A549 (cell line): ENCODE results near the gene LMX1B. TPM values are rescaled to one million over a fixed set of nuclear protein-coding genes. Genes with fewer than 3 reads are reported as not detected.

Experiments used
- ATAC-seq, 2 experiments: fragments of 200-7000 bp in 1 of 2; fragments of >200 bp in 1 of 2; cut with Nextera tagmentation in 1 of 2; cut with Tn5 transposase in 1 of 2; 3 replicates each; pipeline versions ENCODE4 v1.8.0 to v1.9.1; 2018 to 2020; ENCODE audit warnings: mild to moderate bottlenecking in 1 of 2, moderate library complexity in 1 of 2
- CTCF ChIA-PET: fragments of 300-600 bp; sonication (Branson Sonifier 250); formaldehyde crosslinking; extraction: SDS; loops from one replicate; lab custom pipeline; 2021; ENCODE audit warnings: antibody characterized with exemption, inconsistent platforms; lab: Yijun Ruan, JAX
- POLR2A ChIA-PET: fragments of 350-600 bp; formaldehyde crosslinking; extraction: SDS; loops from one replicate; lab custom pipeline; 2021; ENCODE audit warnings: antibody characterized with exemption, inconsistent platforms; lab: Yijun Ruan, JAX
- DNase-seq, 2 experiments: peaks; one replicate each; pipeline versions ENCODE4 v3.0.0 to v3.0.0-alpha.2; 2011 to 2016; ENCODE audit warnings: low read depth in 1 of 2, low spot score in 1 of 2
- FAIRE-seq: peaks from 2 replicates; lab custom pipeline; 2011; peaks lifted over from hg19 to GRCh38; lab: Jason Lieb, UNC
- H3K27ac ChIP-seq, 2 experiments: fragments of >200 bp; sonication (Bioruptor Twin); formaldehyde crosslinking; 3 replicates each; pipeline ENCODE4 v1.5.1; 2016 to 2017
- H3K4me1 ChIP-seq: fragments of >200 bp; sonication (Bioruptor Twin); formaldehyde crosslinking; 3 replicates; pipeline ENCODE4 v1.6.1; 2016
- H3K4me2 ChIP-seq: fragments of >200 bp; sonication (Bioruptor Twin); formaldehyde crosslinking; 3 replicates; pipeline ENCODE4 v1.6.1; 2016
- H3K4me3 ChIP-seq: fragments of >200 bp; sonication (Bioruptor Twin); formaldehyde crosslinking; 3 replicates; pipeline ENCODE4 v1.5.1; 2016
- H3K9me3 ChIP-seq: fragments of >200 bp; sonication (Bioruptor Twin); formaldehyde crosslinking; 3 replicates; pipeline ENCODE4 v1.6.1; 2016
- EP300 ChIP-seq, 2 experiments: fragments of >200 bp; sonication (Bioruptor Twin); formaldehyde crosslinking; IDR thresholded peaks; 2 replicates in 1 of 2; 3 replicates in 1 of 2; pipeline ENCODE4 v1.6.1; 2016 to 2017
- ESRRA ChIP-seq: fragments of 150-350 bp; IDR thresholded peaks from 2 replicates; pipeline ENCODE4 v1.6.1; 2014; ENCODE audit warnings: mild to moderate bottlenecking, low read length, borderline replicate concordance
- HDAC2 ChIP-seq: fragments of 200-600 bp; sonication (generic); IDR thresholded peaks from 2 replicates; pipeline ENCODE4 v1.6.1; 2016
- HMGXB4 ChIP-seq: fragments of 250-450 bp; sonication (Bioruptor Pico); IDR thresholded peaks from 2 replicates; pipeline ENCODE4 v1.5.0; 2021; ENCODE audit warnings: mild to moderate bottlenecking, moderate library complexity, borderline replicate concordance
- HOXB13 ChIP-seq: fragments of 250-450 bp; sonication (Bioruptor Pico); IDR thresholded peaks from 2 replicates; pipeline ENCODE4 v1.5.0; 2020; ENCODE audit warnings: low read depth, mild to moderate bottlenecking, moderate library complexity
- MAZ ChIP-seq: fragments of 150-350 bp; IDR thresholded peaks from 2 replicates; pipeline ENCODE4 v1.6.1; 2014; ENCODE audit warnings: antibody characterized with exemption, low read depth, low read length, borderline replicate concordance
- MYC ChIP-seq: IDR thresholded peaks from 2 replicates; pipeline ENCODE4 v1.6.1; 2012; ENCODE audit warnings: mild to moderate bottlenecking, inconsistent platforms, low read length, improper control_type of control experiment, borderline replicate concordance
- NPAS2 ChIP-seq: fragments of 250-450 bp; sonication (Bioruptor Pico); IDR thresholded peaks from 2 replicates; pipeline ENCODE4 v1.8.0; 2022; ENCODE audit warnings: mild to moderate bottlenecking, moderate library complexity, borderline replicate concordance
- PBX3 ChIP-seq: IDR thresholded peaks from 2 replicates; pipeline ENCODE4 v1.6.1; 2012
- PHF8 ChIP-seq: fragments of 200-600 bp; sonication (generic); IDR thresholded peaks from 2 replicates; pipeline ENCODE4 v1.6.1; 2016; ENCODE audit warnings: low read depth, mild to moderate bottlenecking, antibody characterized with exemption, moderate library complexity, borderline replicate concordance
- POLR2A ChIP-seq: IDR thresholded peaks from 2 replicates; pipeline ENCODE4 v1.6.1; 2012; ENCODE audit warnings: mild to moderate bottlenecking, low read length
- RAD21 ChIP-seq, 2 experiments: fragments of >200 bp in 1 of 2; sonication (Bioruptor Twin) in 1 of 2; formaldehyde crosslinking in 1 of 2; IDR thresholded peaks in 1 of 2; conservative IDR thresholded peaks in 1 of 2; 2 replicates in 1 of 2; 3 replicates in 1 of 2; pipeline ENCODE4 v1.6.1; 2012 to 2018; ENCODE audit warnings: inconsistent platforms in 1 of 2
- RARB ChIP-seq: fragments of 250-450 bp; sonication (Bioruptor Pico); IDR thresholded peaks from 2 replicates; pipeline ENCODE4 v1.8.0; 2021; ENCODE audit warnings: mild to moderate bottlenecking, moderate library complexity
- REST ChIP-seq: fragments of 200-600 bp; sonication (generic); IDR thresholded peaks from 2 replicates; pipeline ENCODE4 v1.6.1; 2016; ENCODE audit warnings: antibody characterized with exemption, mild to moderate bottlenecking, moderate library complexity
- RNF2 ChIP-seq: fragments of 200-600 bp; sonication (generic); IDR thresholded peaks from 2 replicates; pipeline ENCODE4 v1.6.1; 2016; ENCODE audit warnings: low read depth, mild to moderate bottlenecking, antibody characterized with exemption, moderate library complexity, borderline replicate concordance
- SMC3 ChIP-seq: fragments of >200 bp; sonication (Bioruptor Twin); formaldehyde crosslinking; IDR thresholded peaks from 3 replicates; pipeline ENCODE4 v1.6.1; 2018; ENCODE audit warnings: inconsistent platforms
- TP53 ChIP-seq: fragments of 250-450 bp; sonication (Bioruptor Pico); IDR thresholded peaks from 2 replicates; pipeline ENCODE4 v1.5.0; 2021; ENCODE audit warnings: mild to moderate bottlenecking, moderate library complexity
- ZC3H11A ChIP-seq: fragments of 450-650 bp; IDR thresholded peaks from 2 replicates; pipeline ENCODE4 v1.6.1; 2014; ENCODE audit warnings: antibody characterized with exemption, mild to moderate bottlenecking
- ZNF302 ChIP-seq: fragments of 250-450 bp; sonication (Bioruptor Pico); IDR thresholded peaks from 2 replicates; pipeline ENCODE4 v1.9.0; 2021; ENCODE audit warnings: inconsistent platforms, mild to moderate bottlenecking, moderate library complexity
- WGBS: methylation state at CpG from one replicate; pipeline ENCODE4 v1.1.6; 2017; ENCODE audit errors: missing lambda C conversion rate; 5-methylcytosine and 5-hydroxymethylcytosine counted together
- polyA plus RNA-seq, 4 experiments: library from polyadenylated mRNA; depleted of rRNA in 3 of 4; stranded (reverse); fragments of >200 nt; fragmentation: RNase III in 1 of 4; extraction: RNeasy Plus Mini Kit Qiagen cat#74134 plus additional on column Dnase treatment in 1 of 4; gene quantifications; 2 replicates in 3 of 4; 3 replicates in 1 of 4; pipeline ENCODE4 v1.2.3, GENCODE V29; 2011 to 2017

Gene LMX1B
- polyA plus RNA-seq, 2 of the 4 experiments (the other 2 are of a cell fraction) = 0.41 to 0.56 TPM

GRCh38 chr9:126607086-126607485, 6.6 kb upstream of the LMX1B start (continued):
- TF ChIP-seq HMGXB4 (CRISPR knock-in tag) = no peak
- no peak for TF ChIP-seq ESRRA

GRCh38 chr9:126607731-126608130, 6.0 kb upstream of the LMX1B start:
- POLR2A ChIA-PET = no interaction called here

GRCh38 chr9:126608551-126608950, 5.2 kb upstream of the LMX1B start:
- Histone ChIP-seq H3K4me1 (peaks cover 17% of the 10 kb centered on the region), H3K9me3 (no peaks in the 10 kb centered on the region), H3K27ac (no peak overlapping the region), H3K4me3 (no peak overlapping the region), H3K4me2 (no peak overlapping the region)
- ChIA-PET POLR2A (no interaction called here), CTCF (interaction anchor here (0.9 to 7.6 kb wide), 12 partner anchors 11 to 173 kb away, joined by 3 to 46 read pairs (median 4); no protein-coding TSS in a partner anchor)
- WGBS = 79% methylated on average over 7 of the region's 8 CpGs
- ATAC-seq = no peak
- DNase-seq = no peak
- FAIRE-seq = no peak
- TF ChIP-seq HDAC2 (no peak), MAZ (no peak)

More at GRCh38 chr9:126607731-126608130, 6.0 kb upstream of the LMX1B start:
- CTCF ChIA-PET = interaction anchor here (0.7 to 7.6 kb wide), 9 partner anchors 10 to 174 kb away, joined by 3 to 46 read pairs (median 4); no protein-coding TSS in a partner anchor
- 45% methylated on average over 6 of the region's 7 CpGs for WGBS
- FAIRE-seq (no peak), DNase-seq (no peak), ATAC-seq (no peak)
- Histone ChIP-seq H3K4me1 (peaks cover 10% of the 10 kb centered on the region), H3K4me2 (no peak overlapping the region), H3K4me3 (no peak overlapping the region), H3K9me3 (no peaks in the 10 kb centered on the region), H3K27ac (no peak overlapping the region)
- no peak for TF ChIP-seq REST
- TF ChIP-seq PBX3 = no peak
- TF ChIP-seq ZC3H11A = no peak
- no peak for TF ChIP-seq MYC
- TF ChIP-seq SMC3 = no peak
- no peak for TF ChIP-seq POLR2A
- no peak for TF ChIP-seq RARB (CRISPR knock-in tag)
- no peak for TF ChIP-seq RAD21 (conservative IDR thresholded peaks at IDR 0.05 in 1 of 2, IDR thresholded peaks at IDR 0.05 in 1 of 2)
- TF ChIP-seq HOXB13 (CRISPR knock-in tag) = no peak
- TF ChIP-seq PHF8 = no peak
- no peak for TF ChIP-seq ZNF302 (CRISPR knock-in tag)
- TF ChIP-seq NPAS2 (CRISPR knock-in tag) = no peak
- TF ChIP-seq TP53 (CRISPR knock-in tag) = no peak
- no peak for TF ChIP-seq EP300 (IDR thresholded peaks at IDR 0.05)
- no peak for TF ChIP-seq RNF2
